ENCODE results near the gene XDH.

DNA sequence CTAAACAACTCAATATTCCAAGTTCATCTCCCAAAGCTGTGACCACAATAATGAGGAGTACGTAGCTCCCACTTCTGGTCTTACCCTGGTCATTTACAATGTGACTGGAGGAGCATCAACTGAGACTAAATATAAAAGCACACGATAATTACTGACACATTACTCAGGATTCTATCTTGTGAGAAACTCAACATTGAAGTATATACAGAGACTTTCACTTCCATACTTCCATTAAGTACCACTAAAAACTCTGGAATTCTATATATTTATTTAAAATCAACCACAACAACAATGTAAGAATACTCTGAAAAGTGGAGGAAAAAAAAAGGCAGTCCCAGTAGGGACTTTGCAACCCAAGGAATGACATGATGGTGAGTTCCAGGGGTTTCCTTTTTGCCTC is 61.4 kb downstream of the XDH start:
- TF ChIP-seq CTCF (IDR thresholded peaks at IDR 0.05; ENCODE audit: low read length) (no peak), EZH2phosphoT487 (IDR thresholded peaks at IDR 0.05; ENCODE audit: low read length) (no peak)

All from MM.1S (cell line).